OCI-LY3 (cell line): ENCODE data around the gene CDH9.

Source experiments
- H2AFZ ChIP-seq: fragments of 200-600, 300-600 bp; shearing (Covaris generic); 2 replicates; pipeline ENCODE4 v1.6.0; 2014; ENCODE audit warnings: antibody characterized with exemption, low read depth, low read length
- H3K27ac ChIP-seq: fragments of 200-600, 300-600 bp; sonication (generic); 2 replicates; pipeline ENCODE4 v1.5.1; 2014; ENCODE audit warnings: mild to moderate bottlenecking, low read length, moderate library complexity, mixed read lengths
- H3K27me3 ChIP-seq: fragments of 200-600, 300-600 bp; sonication (generic); 2 replicates; pipeline ENCODE4 v1.6.1; 2014; ENCODE audit warnings: low read depth, low read length, mixed read lengths
- H3K36me3 ChIP-seq: fragments of 200-600, 300-600 bp; sonication (generic); replicated peaks from 2 replicates; pipeline ENCODE3; 2014; ENCODE audit warnings: low read depth, low read length, mixed read lengths
- H3K4me1 ChIP-seq: fragments of 300-600, 200-600 bp; sonication (generic); 2 replicates; pipeline ENCODE4 v1.6.1; 2014; ENCODE audit warnings: low read length, mixed read lengths
- H3K4me2 ChIP-seq: fragments of 200-600, 300-600 bp; sonication (generic); 2 replicates; pipeline ENCODE4 v1.6.1; 2014; ENCODE audit warnings: low read length, mixed read lengths
- H3K4me3 ChIP-seq: fragments of 300-600, 200-600 bp; sonication (generic); 2 replicates; pipeline ENCODE4 v1.5.1; 2014; ENCODE audit warnings: antibody characterized with exemption, mild to moderate bottlenecking, low read length, moderate library complexity
- H3K79me2 ChIP-seq: fragments of 300-600, 200-600 bp; shearing (Covaris generic); 2 replicates; pipeline ENCODE4 v1.6.1; 2014; ENCODE audit warnings: mild to moderate bottlenecking, low read length, mixed read lengths
- H3K9ac ChIP-seq: fragments of 300-600, 200-600 bp; shearing (Covaris generic); 2 replicates; pipeline ENCODE4 v1.6.0; 2014; ENCODE audit warnings: mild to moderate bottlenecking, low read length, moderate library complexity
- H3K9me3 ChIP-seq: fragments of 200-600, 300-600 bp; shearing (Covaris generic); 2 replicates; pipeline ENCODE4 v1.6.1; 2014; ENCODE audit warnings: low read length, mixed read lengths; ENCODE audit not compliant: insufficient read depth
- H4K20me1 ChIP-seq: fragments of 200-600, 300-600 bp; sonication (generic); 2 replicates; pipeline ENCODE4 v1.6.1; 2016; ENCODE audit warnings: low read length, mixed read lengths; ENCODE audit not compliant: insufficient read depth
- CTCF ChIP-seq: fragments of 200-600, 300-600 bp; sonication (generic); IDR thresholded peaks from 2 replicates; pipeline ENCODE4 v1.5.1; 2014; ENCODE audit warnings: antibody characterized with exemption, low read length, low read depth
- EZH2phosphoT487 ChIP-seq: fragments of 200-600 bp; shearing (Covaris generic); IDR thresholded peaks from 2 replicates; pipeline ENCODE4 v1.6.1; 2018; ENCODE audit warnings: antibody characterized with exemption, mixed run types, low read depth

Gene CDH9

GRCh38 chr5:27062451-27062850, 24.1 kb upstream of the CDH9 start:
- Histone ChIP-seq H3K79me2 (no peaks in the 10 kb centered on the region), H3K4me3 (no peak overlapping the region), H3K27me3 (no peaks in the 10 kb centered on the region), H2AFZ (no peak overlapping the region), H3K9me3 (no peaks in the 10 kb centered on the region), H3K4me2 (no peak overlapping the region), H3K27ac (no peak overlapping the region), H4K20me1 (no peaks in the 10 kb centered on the region), H3K4me1 (peaks cover 7% of the 10 kb centered on the region; the same call in 1 of the 2 replicates), H3K36me3 (no peaks in the 10 kb centered on the region), H3K9ac (no peak overlapping the region)
- no peak for TF ChIP-seq EZH2phosphoT487
- TF ChIP-seq CTCF: no peak

GRCh38 chr5:27048510-27048909, 10.1 kb upstream of the CDH9 start:
- Histone ChIP-seq H3K9ac (no peak overlapping the region), H3K4me1 (no peaks in the 10 kb centered on the region), H4K20me1 (no peaks in the 10 kb centered on the region), H3K4me2 (no peak overlapping the region), H3K4me3 (no peak overlapping the region), H3K9me3 (no peaks in the 10 kb centered on the region), H3K27ac (no peak overlapping the region), H2AFZ (no peak overlapping the region), H3K79me2 (no peaks in the 10 kb centered on the region), H3K27me3 (no peaks in the 10 kb centered on the region), H3K36me3 (no peaks in the 10 kb centered on the region)
- TF ChIP-seq CTCF: no peak
- TF ChIP-seq EZH2phosphoT487: no peak

- Histone ChIP-seq H4K20me1 (no peaks in the 10 kb centered on the region), H3K9ac (no peak overlapping the region), H3K27ac (no peak overlapping the region), H3K4me3 (no peak overlapping the region), H3K79me2 (no peaks in the 10 kb centered on the region), H3K27me3 (no peaks in the 10 kb centered on the region), H2AFZ (no peak overlapping the region), H3K4me2 (no peak overlapping the region), H3K4me1 (no peaks in the 10 kb centered on the region), H3K9me3 (no peaks in the 10 kb centered on the region), H3K36me3 (no peaks in the 10 kb centered on the region)
- TF ChIP-seq CTCF (no peak), EZH2phosphoT487 (no peak)
Measured at GRCh38 chr5:27041372-27041771, 3.0 kb upstream of the CDH9 start.

GRCh38 chr5:27034565-27034964, 3.8 kb downstream of the CDH9 start:
- no peak for TF ChIP-seq EZH2phosphoT487
- no peak for TF ChIP-seq CTCF

More at GRCh38 chr5:27034565-27034964, 3.8 kb downstream of the CDH9 start:
- no peaks in the 10 kb centered on the region for H3K36me3 ChIP-seq
- no peak overlapping the region for H3K9ac ChIP-seq
- no peak overlapping the region for H3K4me3 ChIP-seq
- no peak overlapping the region for H2AFZ ChIP-seq
- H3K9me3 ChIP-seq: no peaks in the 10 kb centered on the region
- H4K20me1 ChIP-seq: no peaks in the 10 kb centered on the region
- no peaks in the 10 kb centered on the region for H3K4me1 ChIP-seq
- no peak overlapping the region for H3K4me2 ChIP-seq
- H3K79me2 ChIP-seq: no peaks in the 10 kb centered on the region
- H3K27ac ChIP-seq: no peak overlapping the region
- H3K27me3 ChIP-seq: no peaks in the 10 kb centered on the region
